Hematopoietic multipotent progenitor cell treated with erythropoietin and hydrocortisone succinate and interleukin-3 and kit ligand, for 4 days (in vitro differentiated cells): ENCODE results near the gene DDX31.

Source experiments
- DNase-seq: peaks from one replicate; pipeline ENCODE4 v3.0.0-alpha.2; 2015

DDX31 gene

DNA sequence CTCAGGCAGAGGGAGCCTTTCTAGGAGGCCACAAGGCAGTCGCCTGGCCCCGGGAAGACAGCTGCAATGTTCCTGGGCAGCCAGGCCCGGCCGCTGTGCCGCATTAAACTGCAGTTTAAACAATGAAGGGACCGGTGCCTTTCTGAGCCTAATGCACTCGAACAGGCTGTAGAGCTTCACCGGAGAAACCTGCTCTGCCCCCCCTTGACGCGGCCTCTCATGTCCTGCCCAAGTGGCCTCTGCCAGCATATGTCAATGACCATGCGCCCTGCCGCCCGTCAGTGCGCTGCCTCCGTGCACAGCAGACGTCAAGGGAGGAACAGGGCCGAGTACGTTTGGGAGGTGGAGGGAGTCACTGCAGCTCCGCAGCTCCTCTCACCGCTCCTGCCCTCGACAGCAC is 125.8 kb downstream of the DDX31 start:
- no peak for DNase-seq

- DNase-seq: no peak
Measured at GRCh38 chr9:132543251-132543650, 126.5 kb downstream of the DDX31 start.
